Right atrium auricular region (tissue), 2 donors: ENCODE results near the gene PTCH1. TPM values are rescaled to one million over a fixed set of nuclear protein-coding genes. Genes with fewer than 3 reads are reported as not detected.

Source experiments
- DNase-seq: peaks from one replicate; pipeline ENCODE4 v3.0.0-alpha.2; 2019; ENCODE audit warnings: low spot score
- H3K27ac ChIP-seq, 2 donors: fragments of 200-600 bp; sonication (generic); 1 replicate in 1 of 2; 2 replicates in 1 of 2; pipeline ENCODE4 v1.5.1; 2016 to 2019
- H3K27me3 ChIP-seq, 2 donors: fragments of 200-600 bp; sonication (generic); one replicate each; pipeline versions ENCODE4 v1.5.1 to v1.6.0; 2017 to 2019
- H3K36me3 ChIP-seq: fragments of 200-600 bp; sonication (generic); one replicate; pipeline ENCODE4 v1.5.1; 2016
- H3K4me1 ChIP-seq, 2 donors: fragments of 200-600 bp; sonication (generic); one replicate each; pipeline versions ENCODE4 v1.5.1 to v1.6.0; 2017 to 2019
- H3K4me3 ChIP-seq, 2 donors: fragments of 200-600 bp; sonication (generic); 1 replicate in 1 of 2; 2 replicates in 1 of 2; pipeline ENCODE4 v1.5.1; 2017 to 2019; ENCODE audit warnings: mild to moderate bottlenecking in 1 of 2, moderate library complexity in 1 of 2
- H3K9me3 ChIP-seq, 2 donors: fragments of 200-600 bp; sonication (generic); one replicate each; pipeline ENCODE4 v1.5.1; 2019
- total RNA-seq, 2 donors: library from RNA; depleted of rRNA; stranded (reverse); fragments of >200 nt; gene quantifications; one replicate each; pipeline ENCODE4 v1.1.0, GENCODE V29; 2016
- TF ChIP-seq, protein P1 (sequence below), 2 donors: fragments of 200-600 bp; sonication (generic); IDR thresholded peaks; one replicate each; pipeline ENCODE4 v1.5.1; 2019; ENCODE audit warnings: antibody characterized with exemption in 2 of 2

Gene PTCH1
- total RNA-seq, 2 donors from 2014 or later: 5.4 to 6.3 TPM

DNA sequence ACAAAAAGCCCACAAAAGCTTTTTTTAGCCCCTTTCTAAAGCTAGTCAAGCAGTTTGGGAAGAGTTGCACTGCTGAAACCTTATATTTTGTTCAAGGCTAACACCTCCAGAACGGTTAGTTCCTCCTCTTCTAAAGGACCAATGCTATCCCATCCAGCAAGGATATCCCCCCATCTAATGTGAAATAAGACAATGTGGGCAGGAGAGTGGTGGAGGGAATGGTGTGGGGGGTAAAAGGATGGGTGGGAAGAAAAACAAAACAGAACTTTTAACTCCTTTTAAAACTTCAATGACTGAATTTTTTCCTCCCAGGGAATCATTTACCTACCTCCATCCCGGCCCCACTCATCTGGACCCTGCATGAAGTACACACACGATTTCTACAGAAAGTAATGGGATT is 21.2 kb downstream of the PTCH1 start:
- TF ChIP-seq, protein P1, sequence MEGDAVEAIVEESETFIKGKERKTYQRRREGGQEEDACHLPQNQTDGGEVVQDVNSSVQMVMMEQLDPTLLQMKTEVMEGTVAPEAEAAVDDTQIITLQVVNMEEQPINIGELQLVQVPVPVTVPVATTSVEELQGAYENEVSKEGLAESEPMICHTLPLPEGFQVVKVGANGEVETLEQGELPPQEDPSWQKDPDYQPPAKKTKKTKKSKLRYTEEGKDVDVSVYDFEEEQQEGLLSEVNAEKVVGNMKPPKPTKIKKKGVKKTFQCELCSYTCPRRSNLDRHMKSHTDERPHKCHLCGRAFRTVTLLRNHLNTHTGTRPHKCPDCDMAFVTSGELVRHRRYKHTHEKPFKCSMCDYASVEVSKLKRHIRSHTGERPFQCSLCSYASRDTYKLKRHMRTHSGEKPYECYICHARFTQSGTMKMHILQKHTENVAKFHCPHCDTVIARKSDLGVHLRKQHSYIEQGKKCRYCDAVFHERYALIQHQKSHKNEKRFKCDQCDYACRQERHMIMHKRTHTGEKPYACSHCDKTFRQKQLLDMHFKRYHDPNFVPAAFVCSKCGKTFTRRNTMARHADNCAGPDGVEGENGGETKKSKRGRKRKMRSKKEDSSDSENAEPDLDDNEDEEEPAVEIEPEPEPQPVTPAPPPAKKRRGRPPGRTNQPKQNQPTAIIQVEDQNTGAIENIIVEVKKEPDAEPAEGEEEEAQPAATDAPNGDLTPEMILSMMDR (IDR thresholded peaks at IDR 0.05): no peak
- Histone ChIP-seq H3K36me3 (no peaks in the 10 kb centered on the region), H3K4me3 (no peak overlapping the region), H3K27me3 (no peaks in the 10 kb centered on the region), H3K27ac (no peak overlapping the region), H3K9me3 (no peaks in the 10 kb centered on the region), H3K4me1 (peaks cover 0 to 22% of the 10 kb centered on the region in 2 donors)
- no peak for DNase-seq

DNA sequence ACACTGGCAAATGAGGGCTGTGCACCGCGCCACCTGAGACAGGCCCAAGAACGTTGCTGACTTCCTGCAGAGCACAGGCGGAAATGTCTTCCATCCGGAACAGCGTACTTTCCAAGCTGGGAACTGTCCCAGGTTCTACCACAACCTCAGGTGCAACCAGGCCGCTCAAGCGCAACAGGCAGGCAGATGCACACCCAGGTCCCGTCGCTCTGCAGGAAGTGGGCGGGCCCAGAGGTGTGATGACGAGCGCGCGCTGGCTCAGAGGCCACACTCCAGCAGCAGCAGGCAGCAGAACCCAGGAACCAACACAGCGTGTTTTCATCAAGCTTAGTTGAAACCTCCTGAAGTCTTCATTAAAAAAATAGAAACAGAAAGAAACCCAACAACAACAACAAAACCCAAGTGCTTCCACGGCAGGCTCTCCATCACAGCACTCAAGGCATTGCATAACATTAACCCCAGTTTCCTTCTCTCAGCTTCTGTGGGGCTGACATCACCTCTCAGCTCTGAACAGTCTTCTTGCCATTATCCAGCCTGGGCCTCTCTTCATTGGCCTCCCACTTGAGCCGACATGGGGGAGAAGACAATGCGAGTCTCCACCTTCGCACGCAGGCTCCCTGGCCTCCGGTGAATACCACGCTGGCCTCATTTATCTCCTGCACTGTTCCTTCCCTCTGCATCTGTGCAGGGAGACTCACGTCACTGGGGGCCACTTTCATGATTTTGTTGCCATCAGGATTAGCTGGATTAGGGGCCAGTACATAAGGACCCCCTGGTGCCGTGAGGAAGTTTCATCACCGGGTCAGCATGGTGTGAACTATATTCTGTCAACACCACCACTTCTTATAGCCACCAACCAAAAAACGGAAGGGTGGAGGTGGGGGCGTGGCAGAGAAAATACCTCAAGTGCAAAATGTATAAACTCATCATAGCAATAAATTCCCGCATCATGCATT is 22.1 kb downstream of the PTCH1 start:
- Histone ChIP-seq H3K27me3 (no peaks in the 10 kb centered on the region), H3K4me3 (no peak overlapping the region), H3K27ac (no peak overlapping the region), H3K36me3 (no peaks in the 10 kb centered on the region), H3K4me1 (peaks cover 0 to 22% of the 10 kb centered on the region in 2 donors), H3K9me3 (no peaks in the 10 kb centered on the region)
- TF ChIP-seq, protein P1 (IDR thresholded peaks at IDR 0.05): no peak
- no peak for DNase-seq

DNA sequence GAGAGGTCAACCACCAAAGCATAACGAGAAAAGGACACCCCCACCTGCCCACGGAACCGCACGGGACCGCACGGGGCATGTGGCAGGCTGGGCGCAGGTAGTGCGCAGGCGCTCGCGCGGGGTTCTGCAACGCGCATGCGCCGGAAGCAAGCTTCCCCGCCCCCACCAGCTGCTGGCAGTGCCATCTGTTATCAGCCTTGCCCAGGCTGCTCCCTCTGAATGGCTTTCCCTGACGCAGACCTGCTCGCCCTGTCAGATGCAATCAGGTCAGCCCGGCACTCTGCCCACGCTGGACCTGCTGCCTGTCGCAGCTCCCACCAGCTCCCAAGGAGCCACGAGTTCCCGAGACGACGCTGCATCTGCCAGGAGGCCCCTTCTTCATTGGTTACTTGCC is 22.8 kb downstream of the PTCH1 start:
- Histone ChIP-seq H3K27ac (no peak overlapping the region), H3K36me3 (no peaks in the 10 kb centered on the region), H3K4me1 (peaks cover 0 to 18% of the 10 kb centered on the region in 2 donors), H3K9me3 (no peaks in the 10 kb centered on the region), H3K27me3 (no peaks in the 10 kb centered on the region), H3K4me3 (no peak overlapping the region)
- TF ChIP-seq, protein P1 (IDR thresholded peaks at IDR 0.05): no peak
- no peak for DNase-seq

DNA sequence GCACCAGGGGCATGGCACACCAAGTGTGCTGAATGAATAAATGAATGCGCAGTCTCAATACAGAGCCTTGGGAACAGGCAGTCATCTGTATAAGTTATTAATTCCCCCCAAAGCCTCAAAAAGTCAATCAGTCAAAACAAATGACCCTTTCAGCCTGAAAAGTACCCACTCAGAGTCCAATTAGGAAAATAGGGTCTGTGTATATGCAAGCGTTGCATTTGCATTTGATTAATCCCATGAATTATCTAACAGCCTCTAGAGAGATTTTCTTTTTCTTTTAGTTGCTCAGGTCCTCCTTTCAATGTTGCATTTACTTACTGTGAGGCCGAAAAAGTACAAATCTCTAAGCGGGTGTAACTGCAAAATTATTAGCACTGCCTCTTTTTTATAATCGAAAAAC is 23.4 kb downstream of the PTCH1 start:
- Histone ChIP-seq H3K36me3 (no peaks in the 10 kb centered on the region), H3K27ac (no peak overlapping the region), H3K9me3 (no peaks in the 10 kb centered on the region), H3K4me3 (no peak overlapping the region), H3K4me1 (peaks cover 0 to 12% of the 10 kb centered on the region in 2 donors), H3K27me3 (no peaks in the 10 kb centered on the region)
- TF ChIP-seq, protein P1 (IDR thresholded peaks at IDR 0.05): no peak
- DNase-seq: no peak

DNA sequence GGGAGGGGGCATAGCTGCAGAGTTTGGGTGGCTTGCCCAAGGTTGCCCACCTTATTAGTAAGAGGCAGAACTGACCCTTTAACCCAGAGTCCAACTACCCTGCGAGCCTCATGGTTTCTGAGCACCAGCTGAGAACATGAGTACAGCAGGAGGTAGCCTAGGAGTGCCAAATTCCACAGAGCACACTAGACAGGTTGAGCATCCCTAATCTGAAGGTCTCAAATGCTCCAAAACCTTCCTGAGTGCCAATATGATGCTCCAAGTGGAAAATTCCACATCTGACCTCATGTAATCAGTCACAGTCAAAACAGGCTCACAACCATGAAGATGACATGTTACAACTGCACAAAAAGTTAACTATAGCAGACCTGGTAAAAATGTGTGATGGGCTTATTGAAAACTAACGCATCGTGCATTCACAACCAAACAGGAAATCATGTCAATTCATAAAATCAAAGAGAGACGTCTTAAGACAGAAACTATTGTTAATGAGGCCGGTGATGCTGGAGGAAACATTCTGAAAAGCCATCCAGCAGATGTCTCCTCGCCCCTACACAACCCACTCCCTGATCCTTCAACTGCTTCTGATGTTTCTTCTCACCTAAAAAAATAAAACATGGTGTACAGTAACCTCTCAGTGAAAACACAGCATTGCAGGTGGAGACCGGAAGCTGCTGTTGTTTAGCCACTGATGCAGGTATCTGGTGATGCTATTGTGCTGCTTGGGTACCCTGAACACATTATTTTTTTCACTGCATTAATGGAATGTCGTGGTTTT is 25.0 kb downstream of the PTCH1 start:
- DNase-seq: no peak
- Histone ChIP-seq H3K9me3 (no peaks in the 10 kb centered on the region), H3K36me3 (no peaks in the 10 kb centered on the region), H3K27me3 (no peaks in the 10 kb centered on the region), H3K4me1 (no peaks in the 10 kb centered on the region), H3K27ac (no peak overlapping the region), H3K4me3 (no peak overlapping the region)
- TF ChIP-seq, protein P1 (IDR thresholded peaks at IDR 0.05): no peak
